22Rv1 (cell line): ENCODE results near the gene CTNNA3.

Experiments used
- CTCF ChIP-seq: fragments of 450-650 bp; IDR thresholded peaks from 2 replicates; pipeline ENCODE4 v1.5.1; 2017; ENCODE audit warnings: mild to moderate bottlenecking
- ZFX ChIP-seq: fragments of 450-650 bp; IDR thresholded peaks from 2 replicates; pipeline ENCODE4 v1.6.1; 2017; ENCODE audit warnings: antibody characterized with exemption, borderline replicate concordance

GRCh38 chr10:66934711-66935110, 761.3 kb downstream of the CTNNA3 start:
- no peak for TF ChIP-seq CTCF
- TF ChIP-seq ZFX = no peak
